ENCODE results near the gene ANKRD44. TPM values are rescaled to one million over a fixed set of nuclear protein-coding genes. Genes with fewer than 3 reads are reported as not detected.
"Not testable (repeated sequence)": the region's sequence is repeated elsewhere in the genome, so short reads cannot be mapped to it uniquely, and the experiment has no call there.

The ANKRD44 gene
- total RNA-seq, 4 donors from 2014 or later, result 9.1 to 20.8 (median 14.9) TPM

- no peak for DNase-seq (ENCODE audit: low spot score in 2 of 2)
- intact Hi-C loops (cut with DNase I; ENCODE audit: low total_unique reads), result no loop called here
- no peak overlapping the region for H3K4me3 ChIP-seq (ENCODE audit: low read depth, poor library complexity, severe bottlenecking)
- 70 to 73% methylated on average over 3 of the region's 3 CpGs for WGBS, 2 donors
- TF ChIP-seq CTCF (IDR thresholded peaks at IDR 0.05), result no peak
- TF ChIP-seq POLR2A (IDR thresholded peaks at IDR 0.05), result no peak
Measured at GRCh38 chr2:197294260-197294659, 16.3 kb downstream of the ANKRD44 start.

- TF ChIP-seq CTCF (IDR thresholded peaks at IDR 0.05), result no peak
- no peak for TF ChIP-seq POLR2A (IDR thresholded peaks at IDR 0.05)
- intact Hi-C loops (cut with DNase I; ENCODE audit: low total_unique reads), result no loop called here
- WGBS, 2 donors, result 49 to 62% methylated on average over 5 of the region's 5 CpGs
- no peak overlapping the region for H3K4me3 ChIP-seq (ENCODE audit: low read depth, poor library complexity, severe bottlenecking)
- no peak for DNase-seq (ENCODE audit: low spot score in 2 of 2)
Measured at GRCh38 chr2:197293252-197294007, 17.1 kb downstream of the ANKRD44 start.

GRCh38 chr2:197292619-197293018 lies 18.0 kb downstream of the ANKRD44 start:
- WGBS, 2 donors, result 83 to 91% methylated on average over 2 of the region's 2 CpGs
- intact Hi-C loops (cut with DNase I; ENCODE audit: low total_unique reads), result no loop called here
- TF ChIP-seq CTCF (IDR thresholded peaks at IDR 0.05), result no peak
- TF ChIP-seq POLR2A (IDR thresholded peaks at IDR 0.05), result no peak
- no peak for DNase-seq (ENCODE audit: low spot score in 2 of 2)
- H3K4me3 ChIP-seq (ENCODE audit: low read depth, poor library complexity, severe bottlenecking), result no peak overlapping the region

GRCh38 chr2:197287596-197287932 lies 23.0 kb downstream of the ANKRD44 start:
- DNase-seq (ENCODE audit: low spot score in 2 of 2); H3K4me3 ChIP-seq (ENCODE audit: low read depth, poor library complexity, severe bottlenecking); intact Hi-C loops (cut with DNase I; ENCODE audit: low total_unique reads): not testable (repeated sequence)
- WGBS, 2 donors, result 89 to 98% methylated on average over 7 of the region's 7 CpGs

GRCh38 chr2:197286805-197287595 lies 23.6 kb downstream of the ANKRD44 start:
- WGBS, 2 donors, result 57 to 61% methylated on average over 8 of the region's 8 CpGs
- no peak overlapping the region for H3K4me3 ChIP-seq (ENCODE audit: low read depth, poor library complexity, severe bottlenecking)
- DNase-seq (ENCODE audit: low spot score in 2 of 2), result peak in 1 of 2 donors; percentile 52
- TF ChIP-seq POLR2A (IDR thresholded peaks at IDR 0.05) (no peak), CTCF (IDR thresholded peaks at IDR 0.05) (no peak)
- intact Hi-C loops (cut with DNase I; ENCODE audit: low total_unique reads), result no loop called here

- no peak for DNase-seq (ENCODE audit: low spot score in 2 of 2)
- no peak for TF ChIP-seq POLR2A (IDR thresholded peaks at IDR 0.05)
- TF ChIP-seq CTCF (IDR thresholded peaks at IDR 0.05), result no peak
- no peak overlapping the region for H3K4me3 ChIP-seq (ENCODE audit: low read depth, poor library complexity, severe bottlenecking)
- intact Hi-C loops (cut with DNase I; ENCODE audit: low total_unique reads), result no loop called here
- WGBS, 2 donors, result 88 to 89% methylated on average over 3 of the region's 3 CpGs
Measured at GRCh38 chr2:197285361-197285760, 25.2 kb downstream of the ANKRD44 start.
